Measurements from ENCODE around the gene MAPK7. TPM values are rescaled to one million over a fixed set of nuclear protein-coding genes. Genes with fewer than 3 reads are reported as not detected.
A peak's percentile ranks its signal among the peaks of the same experiment; 100 is the strongest.

MAPK7 gene
- total RNA-seq, 1 donor from 2014 or later = 27.2 TPM

DNA sequence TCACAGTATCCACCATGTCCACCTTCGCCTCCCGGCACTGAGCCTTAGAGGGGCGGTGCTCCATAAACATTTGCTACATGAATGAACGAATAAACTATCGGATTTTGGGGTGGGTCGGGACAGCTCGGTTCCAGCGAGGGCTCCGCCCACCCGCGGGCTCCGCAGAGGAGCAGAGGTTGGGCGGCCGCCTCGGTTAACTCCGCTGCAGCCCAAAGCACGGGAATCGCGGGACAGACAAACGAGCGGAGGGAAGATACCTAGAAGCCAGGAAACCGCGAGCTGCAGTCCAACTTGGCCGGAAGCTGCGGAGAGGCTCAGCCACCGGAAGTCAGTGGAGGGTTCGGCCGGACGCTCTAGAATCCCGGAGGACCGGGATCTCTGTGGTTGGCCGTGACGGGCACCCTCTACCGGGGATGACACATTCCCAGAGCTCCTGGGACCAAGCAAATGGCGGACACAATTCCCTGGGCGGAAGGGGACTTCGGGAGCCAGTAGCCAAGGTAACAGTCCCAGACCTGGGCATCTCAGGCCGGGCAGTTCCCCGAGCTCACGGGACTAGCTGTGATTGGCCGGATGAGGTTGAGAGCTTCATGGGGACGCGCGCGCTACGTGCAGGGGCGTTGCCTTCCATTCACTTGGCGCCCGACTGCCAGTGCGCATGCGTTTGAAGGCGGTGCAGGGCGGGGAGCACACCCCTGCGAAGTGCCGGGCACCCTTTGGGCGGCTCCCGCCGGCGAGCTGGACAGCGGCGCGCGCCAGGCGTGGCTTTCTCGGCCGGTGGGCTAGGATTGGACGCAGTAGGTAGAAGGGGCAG is 489 bp upstream of the MAPK7 start:
- DNase-seq (ENCODE audit: low spot score) = peak; percentile 100

DNA sequence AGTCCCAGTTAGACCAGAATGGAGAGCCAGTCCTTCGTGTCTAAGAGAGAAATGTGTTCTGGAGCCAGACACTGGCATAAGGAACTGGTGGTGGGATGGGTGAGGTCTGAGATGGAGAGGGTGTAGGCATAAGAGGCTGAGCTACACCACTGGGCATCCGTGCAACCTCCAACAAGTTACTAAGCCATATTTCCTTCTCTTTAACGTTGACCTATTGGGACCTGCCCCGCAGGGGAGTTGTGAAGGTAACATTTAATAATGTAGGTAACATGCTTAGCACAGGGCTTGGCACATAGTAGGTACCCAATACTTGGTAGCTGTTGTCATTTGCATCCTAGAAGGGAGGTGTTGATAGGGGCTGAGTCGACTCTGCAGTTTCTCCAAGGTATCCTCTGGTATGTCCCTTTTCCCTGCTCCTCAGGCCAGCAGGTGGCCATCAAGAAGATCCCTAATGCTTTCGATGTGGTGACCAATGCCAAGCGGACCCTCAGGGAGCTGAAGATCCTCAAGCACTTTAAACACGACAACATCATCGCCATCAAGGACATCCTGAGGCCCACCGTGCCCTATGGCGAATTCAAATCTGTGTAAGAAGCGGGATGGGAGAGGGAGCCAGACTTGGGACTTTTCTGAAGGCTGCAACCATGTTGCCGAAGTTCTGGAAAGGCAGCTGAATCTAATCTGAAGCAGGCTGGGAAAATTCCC is 1.2 kb downstream of the MAPK7 start:
- peak; percentile 24 for DNase-seq (ENCODE audit: low spot score)

DNA sequence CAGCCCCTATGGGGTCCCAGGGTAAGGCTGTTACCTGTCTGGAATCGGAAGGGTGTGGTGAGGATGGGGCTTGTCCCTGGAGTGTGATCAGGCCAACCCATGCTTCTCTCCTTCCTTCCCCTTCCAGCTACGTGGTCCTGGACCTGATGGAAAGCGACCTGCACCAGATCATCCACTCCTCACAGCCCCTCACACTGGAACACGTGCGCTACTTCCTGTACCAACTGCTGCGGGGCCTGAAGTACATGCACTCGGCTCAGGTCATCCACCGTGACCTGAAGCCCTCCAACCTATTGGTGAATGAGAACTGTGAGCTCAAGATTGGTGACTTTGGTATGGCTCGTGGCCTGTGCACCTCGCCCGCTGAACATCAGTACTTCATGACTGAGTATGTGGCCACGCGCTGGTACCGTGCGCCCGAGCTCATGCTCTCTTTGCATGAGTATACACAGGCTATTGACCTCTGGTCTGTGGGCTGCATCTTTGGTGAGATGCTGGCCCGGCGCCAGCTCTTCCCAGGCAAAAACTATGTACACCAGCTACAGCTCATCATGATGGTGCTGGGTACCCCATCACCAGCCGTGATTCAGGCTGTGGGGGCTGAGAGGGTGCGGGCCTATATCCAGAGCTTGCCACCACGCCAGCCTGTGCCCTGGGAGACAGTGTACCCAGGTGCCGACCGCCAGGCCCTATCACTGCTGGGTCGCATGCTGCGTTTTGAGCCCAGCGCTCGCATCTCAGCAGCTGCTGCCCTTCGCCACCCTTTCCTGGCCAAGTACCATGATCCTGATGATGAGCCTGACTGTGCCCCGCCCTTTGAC is 2.4 kb downstream of the MAPK7 start:
- peak; percentile 41 for DNase-seq (ENCODE audit: low spot score)

DNA sequence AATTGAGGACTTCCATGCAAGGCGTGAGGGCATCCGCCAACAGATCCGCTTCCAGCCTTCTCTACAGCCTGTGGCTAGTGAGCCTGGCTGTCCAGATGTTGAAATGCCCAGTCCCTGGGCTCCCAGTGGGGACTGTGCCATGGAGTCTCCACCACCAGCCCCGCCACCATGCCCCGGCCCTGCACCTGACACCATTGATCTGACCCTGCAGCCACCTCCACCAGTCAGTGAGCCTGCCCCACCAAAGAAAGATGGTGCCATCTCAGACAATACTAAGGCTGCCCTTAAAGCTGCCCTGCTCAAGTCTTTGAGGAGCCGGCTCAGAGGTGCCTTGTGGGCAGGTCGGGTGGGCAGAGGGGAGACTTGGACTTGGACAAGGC is 3.1 kb downstream of the MAPK7 start:
- no peak for DNase-seq (ENCODE audit: low spot score)

DNA sequence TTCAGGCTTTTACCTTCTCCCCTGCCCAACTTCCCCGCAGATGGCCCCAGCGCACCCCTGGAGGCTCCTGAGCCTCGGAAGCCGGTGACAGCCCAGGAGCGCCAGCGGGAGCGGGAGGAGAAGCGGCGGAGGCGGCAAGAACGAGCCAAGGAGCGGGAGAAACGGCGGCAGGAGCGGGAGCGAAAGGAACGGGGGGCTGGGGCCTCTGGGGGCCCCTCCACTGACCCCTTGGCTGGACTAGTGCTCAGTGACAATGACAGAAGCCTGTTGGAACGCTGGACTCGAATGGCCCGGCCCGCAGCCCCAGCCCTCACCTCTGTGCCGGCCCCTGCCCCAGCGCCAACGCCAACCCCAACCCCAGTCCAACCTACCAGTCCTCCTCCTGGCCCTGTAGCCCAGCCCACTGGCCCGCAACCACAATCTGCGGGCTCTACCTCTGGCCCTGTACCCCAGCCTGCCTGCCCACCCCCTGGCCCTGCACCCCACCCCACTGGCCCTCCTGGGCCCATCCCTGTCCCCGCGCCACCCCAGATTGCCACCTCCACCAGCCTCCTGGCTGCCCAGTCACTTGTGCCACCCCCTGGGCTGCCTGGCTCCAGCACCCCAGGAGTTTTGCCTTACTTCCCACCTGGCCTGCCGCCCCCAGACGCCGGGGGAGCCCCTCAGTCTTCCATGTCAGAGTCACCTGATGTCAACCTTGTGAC is 3.6 kb downstream of the MAPK7 start:
- no peak for DNase-seq (ENCODE audit: low spot score)

DNA sequence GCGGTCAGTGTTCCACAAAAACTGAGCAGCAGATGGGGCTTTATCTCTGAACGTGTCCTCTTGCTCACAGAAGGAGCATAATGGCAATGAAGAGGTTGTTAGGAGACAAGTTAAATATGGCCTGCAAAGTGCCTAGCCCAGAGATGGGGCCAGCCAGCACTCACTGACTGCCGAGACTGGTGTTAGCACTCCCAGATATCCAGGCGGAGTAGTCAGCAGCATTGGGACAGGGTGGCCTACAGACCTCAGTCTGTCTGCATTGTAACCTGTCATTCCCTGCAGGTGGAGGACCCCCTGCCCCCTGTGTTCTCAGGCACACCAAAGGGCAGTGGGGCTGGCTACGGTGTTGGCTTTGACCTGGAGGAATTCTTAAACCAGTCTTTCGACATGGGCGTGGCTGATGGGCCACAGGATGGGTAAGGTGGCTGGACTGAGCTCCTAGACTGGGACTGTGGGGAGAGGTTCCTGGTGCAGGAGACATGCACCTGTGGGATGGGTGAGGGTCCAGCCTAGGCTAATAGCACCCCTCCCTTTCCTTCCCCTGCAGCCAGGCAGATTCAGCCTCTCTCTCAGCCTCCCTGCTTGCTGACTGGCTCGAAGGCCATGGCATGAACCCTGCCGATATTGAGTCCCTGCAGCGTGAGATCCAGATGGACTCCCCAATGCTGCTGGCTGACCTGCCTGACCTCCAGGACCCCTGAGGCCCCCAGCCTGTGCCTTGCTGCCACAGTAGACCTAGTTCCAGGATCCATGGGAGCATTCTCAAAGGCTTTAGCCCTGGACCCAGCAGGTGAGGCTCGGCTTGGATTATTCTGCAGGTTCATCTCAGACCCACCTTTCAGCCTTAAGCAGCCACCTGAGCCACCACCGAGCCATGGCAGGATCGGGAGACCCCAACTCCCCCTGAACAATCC is 4.5 kb downstream of the MAPK7 start:
- no peak for DNase-seq (ENCODE audit: low spot score)

DNA sequence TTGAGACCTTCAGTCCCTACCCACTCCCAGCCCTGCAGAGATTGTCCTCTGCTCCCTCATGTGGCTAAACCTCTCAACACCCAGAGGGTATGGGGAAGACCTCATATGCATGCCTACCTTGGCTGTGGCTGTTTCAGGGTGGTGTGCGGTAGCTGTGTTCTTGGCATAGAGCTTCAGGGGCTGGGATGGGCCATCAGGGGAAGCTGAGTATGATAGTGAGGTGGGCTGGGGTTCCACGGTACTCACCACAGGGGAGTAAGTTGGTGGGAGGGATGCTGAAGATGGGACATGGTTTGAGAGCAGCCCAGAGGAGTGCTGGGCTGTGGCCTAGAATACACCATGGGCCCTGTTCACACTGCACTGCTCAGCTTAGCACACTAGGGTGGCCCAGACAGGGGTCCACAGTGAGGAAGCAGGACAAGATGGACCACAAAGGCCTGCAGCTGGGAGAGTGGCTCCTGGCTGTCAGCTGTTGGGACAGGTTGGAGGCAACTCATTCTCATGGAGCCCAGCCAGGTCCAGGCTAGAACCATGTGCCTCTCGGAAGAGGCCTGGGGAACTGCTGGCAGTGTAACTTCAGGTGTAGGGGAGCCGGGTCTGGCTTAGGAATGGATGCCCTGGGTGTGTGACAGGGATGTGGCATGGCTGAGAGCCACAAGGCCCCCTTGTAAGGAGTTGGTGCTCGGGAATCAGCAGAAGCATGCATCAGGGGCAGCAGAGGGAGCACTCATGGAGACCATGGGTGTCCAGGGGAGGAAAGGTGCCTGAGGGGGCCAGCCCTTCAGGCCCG is 5.6 kb downstream of the MAPK7 start:
- no peak for DNase-seq (ENCODE audit: low spot score)

DNA sequence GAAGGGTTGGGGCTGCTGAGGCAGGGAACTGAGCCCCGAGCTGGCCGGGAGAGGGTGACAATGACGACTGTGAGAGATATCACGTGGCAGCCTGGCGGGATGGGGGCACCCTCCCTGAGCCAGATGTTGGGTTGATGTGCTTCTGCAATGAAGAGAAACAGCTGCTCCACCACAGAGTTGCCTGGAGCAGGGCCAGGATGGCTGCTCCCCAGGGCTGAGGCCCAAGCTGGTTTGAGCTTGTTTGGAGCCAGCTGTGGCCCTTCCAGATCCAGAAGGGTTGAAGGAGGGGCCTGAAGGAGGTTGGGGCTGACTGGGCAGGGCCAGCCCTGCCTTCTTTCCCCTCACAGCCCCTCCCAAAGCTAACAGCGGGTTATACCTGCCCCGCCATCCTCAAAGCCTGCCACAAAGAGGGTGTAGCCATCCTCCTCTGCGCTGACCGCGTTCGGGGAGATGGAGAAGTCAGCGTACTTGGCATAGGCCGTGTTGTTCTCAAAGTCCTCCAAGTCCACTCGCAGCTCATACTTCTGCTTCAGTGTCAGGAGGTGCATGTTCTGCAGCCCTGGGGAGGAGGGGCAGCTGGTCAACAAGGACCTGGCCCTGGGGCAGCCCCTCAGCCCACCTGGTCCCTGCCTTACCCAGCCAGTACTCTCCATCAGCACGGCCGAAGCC is 6.6 kb downstream of the MAPK7 start:
- DNase-seq (ENCODE audit: low spot score) = no peak

DNA sequence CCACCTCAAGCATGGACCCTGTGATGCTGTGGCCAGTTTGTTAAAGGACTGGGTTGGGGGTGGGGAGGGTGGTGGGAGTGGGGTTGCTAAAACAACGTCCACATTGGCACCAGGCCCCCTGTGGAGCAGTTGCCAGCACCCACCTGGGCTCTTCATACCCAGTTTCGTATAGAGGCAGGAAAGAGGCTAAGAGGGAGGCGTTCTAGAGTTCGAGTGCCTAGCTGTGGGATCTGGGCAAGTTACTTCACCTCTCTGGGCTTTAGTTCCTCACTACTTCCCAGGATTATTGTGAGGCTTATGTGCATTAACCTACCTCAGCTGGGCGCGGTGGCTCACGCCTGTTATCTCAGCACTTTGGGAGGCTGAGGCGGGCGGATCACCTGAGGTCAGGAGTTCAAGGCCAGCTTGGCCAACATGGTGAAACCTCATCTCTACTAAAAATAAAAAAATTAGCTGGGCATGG is 7.3 kb downstream of the MAPK7 start:
- DNase-seq (ENCODE audit: low spot score) = no peak

DNA sequence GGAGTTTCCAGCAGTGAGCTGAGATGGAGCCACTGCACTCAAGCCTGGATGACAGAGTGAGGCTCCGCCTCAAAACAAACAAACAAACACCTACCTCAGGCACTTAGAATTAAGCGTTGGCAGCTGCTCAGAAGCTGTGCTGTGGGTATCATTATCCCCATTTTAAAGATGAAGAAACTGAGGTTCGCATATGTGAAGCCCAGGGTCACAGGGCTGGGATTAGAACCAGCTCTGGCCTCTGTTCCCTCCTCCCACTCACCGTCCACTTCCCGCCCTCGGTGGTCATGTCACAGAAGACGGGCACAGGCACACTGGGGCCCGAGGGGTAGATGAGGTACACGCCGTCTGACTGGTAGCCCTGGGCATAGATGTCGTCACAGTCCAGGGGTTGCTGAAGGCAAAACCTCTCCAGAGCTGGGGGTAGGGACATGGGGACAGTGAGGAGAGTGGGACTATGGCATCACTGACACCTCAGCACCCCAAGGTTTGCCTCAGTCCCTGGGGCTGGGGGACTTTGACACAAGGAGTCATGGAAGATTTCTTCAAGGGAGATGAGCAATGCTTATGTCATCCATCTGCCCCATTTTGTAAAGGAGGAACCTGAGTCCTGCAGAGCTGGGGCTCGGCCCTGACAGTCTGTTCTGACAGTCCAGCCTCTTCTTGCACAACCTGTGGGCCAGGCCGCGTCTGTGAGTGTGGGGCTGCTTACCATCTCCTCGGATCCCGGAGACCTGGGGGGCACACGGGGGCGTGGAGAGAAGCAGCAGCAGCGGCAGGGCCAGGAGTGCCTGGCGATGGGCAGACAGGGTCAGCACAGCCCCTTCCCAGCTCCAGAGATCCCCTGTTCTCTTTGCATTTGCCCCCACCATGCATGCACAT is 8.0 kb downstream of the MAPK7 start:
- no peak for DNase-seq (ENCODE audit: low spot score)

DNA sequence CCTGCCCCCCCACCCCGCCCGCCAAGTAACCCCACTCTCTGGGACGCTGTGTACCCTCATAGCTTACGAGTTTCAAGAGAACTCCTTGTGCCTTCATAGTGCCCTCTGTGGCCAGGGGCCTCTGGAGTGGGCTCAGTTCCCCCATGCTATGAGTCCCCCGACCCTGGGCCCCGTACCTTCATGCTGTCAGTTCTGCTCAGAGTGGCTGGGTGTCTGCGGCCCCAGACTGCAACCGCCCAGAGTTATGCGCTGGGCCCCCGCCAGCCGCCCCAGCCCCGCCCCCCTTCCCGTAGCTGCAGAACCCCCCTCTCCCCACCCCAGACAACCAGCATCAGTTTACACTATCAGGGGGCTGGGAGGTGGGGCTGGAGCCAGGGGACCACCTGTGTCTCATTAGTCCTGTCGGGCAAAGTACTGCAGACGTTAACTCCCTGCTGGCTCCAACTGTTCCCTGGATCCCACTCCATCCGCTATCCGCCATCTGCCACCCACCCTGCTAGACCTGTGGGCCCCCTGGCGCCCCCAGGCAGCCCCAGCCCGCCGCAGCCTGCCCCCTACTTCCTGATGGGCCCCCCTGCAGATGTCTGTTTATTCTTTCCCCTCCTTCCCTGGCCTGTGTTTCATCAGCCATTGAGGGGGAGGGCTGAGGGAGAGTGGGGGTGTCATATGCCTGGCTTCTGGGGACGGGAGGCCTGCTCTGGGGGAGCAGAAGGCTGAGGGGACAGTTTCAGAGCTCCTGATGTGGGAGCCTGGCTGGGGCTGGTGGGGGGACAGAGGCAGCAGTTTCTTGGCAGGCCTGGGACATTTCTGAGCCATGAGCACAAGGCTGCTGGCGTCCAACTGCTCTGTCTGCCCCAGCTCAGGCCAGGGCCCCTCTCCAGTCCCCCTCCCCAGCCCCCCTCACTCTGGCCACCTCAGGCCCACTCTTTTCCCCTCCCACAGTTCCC is 8.9 kb downstream of the MAPK7 start, which contains the start of gene MFAP4:
TSS of gene MFAP4 (minus strand) at position 217 of the 947 bp plus-strand sequence. CDS start at position 182, 35 bp downstream.
- DNase-seq (ENCODE audit: low spot score) = no peak

DNA sequence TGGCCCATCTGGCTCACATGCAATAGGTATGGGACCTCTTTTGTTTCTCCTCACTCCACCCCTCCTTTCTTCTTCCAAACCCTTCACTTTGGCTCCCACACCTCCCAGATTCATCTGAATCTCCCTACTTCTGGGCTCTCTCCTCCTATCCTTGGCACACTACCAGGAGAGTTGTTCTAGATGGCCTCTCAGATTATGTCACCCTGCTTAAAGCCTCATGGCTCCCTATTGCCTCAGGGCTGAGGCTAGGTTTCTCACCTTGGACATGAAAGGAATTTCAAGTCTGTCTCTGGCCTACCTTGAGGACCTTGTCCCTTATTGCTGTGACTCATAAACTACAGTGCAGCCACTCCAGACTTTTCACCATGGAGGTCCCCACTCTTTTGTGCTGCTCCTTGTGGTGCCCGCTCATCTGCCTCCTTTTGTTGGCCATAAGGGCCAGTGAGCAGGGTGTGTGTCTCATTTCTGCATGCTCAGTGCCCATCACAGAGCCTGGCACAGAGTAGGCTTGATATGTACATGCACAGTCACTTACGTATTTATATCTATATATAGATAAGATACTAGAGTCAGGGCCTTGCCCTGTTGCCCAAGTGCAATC is 9.7 kb downstream of the MAPK7 start:
- DNase-seq (ENCODE audit: low spot score) = no peak

DNA sequence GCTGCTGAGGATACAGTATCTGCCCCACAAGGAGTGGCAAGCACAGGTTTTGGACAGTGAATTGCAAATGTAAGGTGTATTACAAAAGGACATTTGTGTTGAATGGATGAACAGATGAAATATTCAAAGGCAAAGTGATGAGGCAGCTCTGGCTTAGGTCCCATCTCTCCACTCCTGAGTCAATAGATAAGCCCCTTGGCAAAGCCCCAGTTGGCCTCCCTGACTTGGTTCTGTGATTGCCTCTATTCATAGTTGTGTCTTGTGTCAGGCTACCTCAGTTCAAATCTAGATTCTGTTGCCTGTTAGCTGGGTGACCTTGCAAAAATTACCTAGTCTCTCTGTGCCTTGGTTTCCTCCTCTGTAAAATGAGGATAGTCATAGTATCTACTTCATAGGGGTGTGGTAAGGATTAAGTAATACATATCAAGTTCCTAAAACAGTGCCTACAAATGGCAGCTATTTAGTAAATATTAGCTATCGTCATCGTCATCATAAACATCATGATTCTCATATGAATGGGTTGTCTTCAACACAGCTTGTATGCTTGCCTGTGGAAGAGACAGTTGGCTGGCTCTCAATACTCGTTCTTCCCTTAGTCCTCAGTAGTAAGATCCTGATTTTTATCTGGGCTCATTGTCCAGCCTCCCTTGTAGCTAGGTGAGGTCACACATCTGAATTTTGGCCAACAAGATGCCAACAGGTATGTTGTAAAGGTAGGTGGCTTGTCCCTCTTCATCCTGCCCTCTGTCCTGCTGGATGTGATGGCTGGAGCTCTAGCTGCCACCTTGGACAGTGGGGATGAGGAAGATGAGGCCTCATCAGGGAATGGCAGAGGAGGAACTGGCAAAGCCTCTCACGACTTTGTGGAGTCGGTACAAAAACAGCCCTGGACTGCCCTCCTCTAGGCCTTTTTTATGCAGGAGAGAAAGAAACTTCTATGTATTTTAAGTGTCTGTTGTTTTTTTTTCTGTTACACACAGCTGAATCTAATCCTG is 10.8 kb downstream of the MAPK7 start:
- DNase-seq (ENCODE audit: low spot score) = no peak

DNA sequence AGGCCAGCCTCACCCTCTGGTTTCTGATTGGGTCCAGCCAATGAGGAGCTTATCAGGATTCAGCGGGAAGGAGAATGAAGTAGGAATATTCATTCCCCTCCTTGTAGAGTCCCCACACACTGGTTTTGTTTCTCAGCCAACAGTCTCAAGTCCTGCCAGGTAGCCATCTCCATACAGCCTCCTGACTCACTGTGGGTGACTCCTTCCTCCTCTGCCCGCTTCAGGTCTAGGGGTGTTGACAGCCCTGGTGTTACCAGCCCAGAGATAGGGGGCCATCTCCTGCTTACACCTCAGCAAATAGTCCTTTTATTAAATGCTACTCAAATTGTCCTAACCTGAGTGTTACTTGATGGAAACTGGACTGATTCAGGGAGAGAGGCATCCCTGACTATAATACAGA is 12.7 kb downstream of the MAPK7 start:
- DNase-seq (ENCODE audit: low spot score) = no peak

DNA sequence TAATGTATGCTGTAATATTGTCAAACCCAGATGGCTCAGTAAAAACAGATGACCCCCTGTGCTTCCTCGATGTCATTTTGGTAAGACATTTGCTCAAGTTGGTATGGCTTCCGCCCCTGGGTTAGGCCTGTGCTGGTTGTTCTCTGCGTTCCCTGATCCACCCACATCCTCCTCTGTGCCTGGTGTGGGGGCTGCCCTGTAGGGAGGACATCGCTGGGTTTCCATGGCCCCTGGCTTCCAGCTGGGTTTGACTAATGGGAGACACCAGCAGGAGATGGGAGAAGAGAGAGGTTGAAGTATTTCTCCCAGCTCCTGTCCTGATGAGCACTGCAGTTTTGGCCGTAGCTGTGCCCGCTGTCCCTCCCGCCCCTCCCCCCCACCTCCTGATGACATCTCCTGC is 13.1 kb downstream of the MAPK7 start:
- no peak for DNase-seq (ENCODE audit: low spot score)
